ENCODE data around the gene RBM24.
"Not testable (repeated sequence)": the region's sequence is repeated elsewhere in the genome, so short reads cannot be mapped to it uniquely, and the experiment has no call there.

The RBM24 gene

GRCh38 chr6:17292600-17293133 is 11.5 kb downstream of the RBM24 start:
- DNase-seq: no peak

GRCh38 chr6:17293395-17293794 is 12.2 kb downstream of the RBM24 start:
- no peak for DNase-seq

- DNase-seq: no peak
Measured at GRCh38 chr6:17297271-17298080, 16.3 kb downstream of the RBM24 start.

- no peak for DNase-seq
Measured at GRCh38 chr6:17298257-17298656, 17.1 kb downstream of the RBM24 start.

GRCh38 chr6:17299222-17299621 is 18.1 kb downstream of the RBM24 start:
- DNase-seq: no peak

GRCh38 chr6:17299750-17300149 is 18.6 kb downstream of the RBM24 start:
- no peak for DNase-seq

GRCh38 chr6:17300637-17301036 is 19.5 kb downstream of the RBM24 start:
- no peak for DNase-seq

- DNase-seq: no peak
Measured at GRCh38 chr6:17303444-17303843, 22.3 kb downstream of the RBM24 start.

GRCh38 chr6:17305219-17306001 is 24.2 kb downstream of the RBM24 start:
- no peak for DNase-seq

- no peak for DNase-seq
Measured at GRCh38 chr6:17311595-17312311, 30.6 kb downstream of the RBM24 start.

- not testable (repeated sequence) for DNase-seq
Measured at GRCh38 chr6:17313238-17313637, 32.1 kb downstream of the RBM24 start.

GRCh38 chr6:17313971-17314370 is 32.8 kb downstream of the RBM24 start:
- no peak for DNase-seq

- no peak for DNase-seq
Measured at GRCh38 chr6:17315262-17315661, 34.1 kb downstream of the RBM24 start.

- no peak for DNase-seq
Measured at GRCh38 chr6:17318435-17319165, 37.4 kb downstream of the RBM24 start.

GRCh38 chr6:17320266-17320665 is 39.1 kb downstream of the RBM24 start:
- DNase-seq: not testable (repeated sequence)

- DNase-seq: no peak
Measured at GRCh38 chr6:17331238-17331637, 50.1 kb downstream of the RBM24 start.

- no peak for DNase-seq
Measured at GRCh38 chr6:17334265-17334664, 53.1 kb downstream of the RBM24 start.

- DNase-seq: no peak
Measured at GRCh38 chr6:17336425-17336824, 55.3 kb downstream of the RBM24 start.

GRCh38 chr6:17339308-17339670 is 58.1 kb downstream of the RBM24 start:
- DNase-seq: no peak

- DNase-seq: no peak
Measured at GRCh38 chr6:17341117-17341805, 60.1 kb downstream of the RBM24 start.

- DNase-seq: no peak
Measured at GRCh38 chr6:17341891-17342290, 60.7 kb downstream of the RBM24 start.

- DNase-seq: no peak
Measured at GRCh38 chr6:17343215-17343614, 62.1 kb downstream of the RBM24 start.

All from KG1 (cell line).